Testis (tissue), 3 donors: ENCODE data around the gene PNPLA1. TPM values are rescaled to one million over a fixed set of nuclear protein-coding genes. Genes with fewer than 3 reads are reported as not detected.
A peak's percentile ranks its signal among the peaks of the same experiment; 100 is the strongest.

Source experiments
- DNase-seq: peaks from one replicate; pipeline ENCODE4 v3.0.0-alpha.2; 2019
- H3K27ac ChIP-seq, 2 donors: fragments of 200-600 bp; sonication (generic); one replicate each; pipeline ENCODE4 v1.5.1; 2019
- H3K27me3 ChIP-seq: fragments of 200-600 bp; sonication (generic); one replicate; pipeline ENCODE4 v1.5.1; 2019
- H3K36me3 ChIP-seq: fragments of 200-600 bp; sonication (generic); one replicate; pipeline ENCODE4 v1.5.1; 2017; ENCODE audit warnings: low read depth; ENCODE audit errors: missing control alignments
- H3K4me1 ChIP-seq: fragments of 200-600 bp; sonication (generic); one replicate; pipeline ENCODE4 v1.5.1; 2019
- H3K4me3 ChIP-seq, 2 donors: fragments of 200-600 bp; sonication (generic); one replicate each; pipeline ENCODE4 v1.5.1; 2017 to 2019
- H3K9me3 ChIP-seq: fragments of 200-600 bp; sonication (generic); one replicate; pipeline ENCODE4 v1.5.1; 2017
- POLR2A ChIP-seq: fragments of 450-650 bp; IDR thresholded peaks from one replicate; pipeline ENCODE4 v1.6.1; 2017; ENCODE audit warnings: antibody characterized with exemption, mild to moderate bottlenecking, moderate library complexity
- WGBS, 2 donors: methylation state at CpG; one replicate each; pipeline ENCODE4 v1.1.5; 2018; 5-methylcytosine and 5-hydroxymethylcytosine counted together
- intact Hi-C: fragments of 100-400 bp; cut with DNase I; formaldehyde crosslinking; loops from one replicate; pipeline ENCODE4 v1.15.1; 2023; ENCODE audit warnings: low total_unique reads
- polyA plus RNA-seq: library from polyadenylated mRNA; stranded (reverse); fragments of 350-450 nt; fragmentation: Illumina TruSeq; extraction: RNeasy Lipid Tissue Mini Kit (QIAGEN cat#74804); gene quantifications from one replicate; pipeline ENCODE4 v1.2.3, GENCODE V29; 2014; ENCODE audit warnings: low read depth, low replicate concordance; ENCODE audit not compliant: insufficient read depth
- total RNA-seq, 2 donors: library from RNA; depleted of rRNA; stranded (reverse); fragments of >200 nt; gene quantifications; one replicate each; pipeline ENCODE4 v1.2.3, GENCODE V29; 2016
- TF ChIP-seq, protein P1 (sequence below), 3 experiments: fragments of 450-650 bp in 2 of 3; fragments of 200-600 bp in 1 of 3; sonication (generic) in 1 of 3; IDR thresholded peaks; one replicate each; pipeline ENCODE4 v1.5.1; 2016 to 2019; ENCODE audit warnings: antibody characterized with exemption in 3 of 3, mild to moderate bottlenecking in 2 of 3, moderate library complexity in 1 of 3

PNPLA1 gene
- total and polyA plus RNA-seq, 3 donors from 2014 or later, result 2.1 to 3.5 (median 2.4) TPM

DNA sequence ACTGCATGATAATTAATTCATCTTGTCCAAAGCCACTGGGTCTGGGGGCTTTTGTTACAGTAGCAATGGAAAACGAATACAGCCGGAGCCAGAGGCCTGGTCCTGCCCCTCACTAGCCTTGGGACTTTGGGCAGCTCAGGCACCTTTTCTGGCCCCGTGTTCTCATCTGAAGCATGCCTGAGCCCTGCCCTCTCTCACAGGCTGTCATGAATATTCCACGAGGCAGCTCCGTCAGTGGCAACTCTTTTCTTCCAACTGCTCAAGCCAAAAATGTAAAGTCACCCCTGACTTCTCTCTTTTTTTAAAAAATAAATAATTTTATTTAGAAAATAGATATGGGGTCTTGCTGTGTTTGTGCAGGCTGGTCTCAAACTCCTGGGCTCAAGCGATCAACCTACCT is 61.5 kb downstream of the PNPLA1 start:
- WGBS, 2 donors, result 86 to 87% methylated on average over 6 of the region's 6 CpGs
- DNase-seq, result no peak
- TF ChIP-seq, protein P1, sequence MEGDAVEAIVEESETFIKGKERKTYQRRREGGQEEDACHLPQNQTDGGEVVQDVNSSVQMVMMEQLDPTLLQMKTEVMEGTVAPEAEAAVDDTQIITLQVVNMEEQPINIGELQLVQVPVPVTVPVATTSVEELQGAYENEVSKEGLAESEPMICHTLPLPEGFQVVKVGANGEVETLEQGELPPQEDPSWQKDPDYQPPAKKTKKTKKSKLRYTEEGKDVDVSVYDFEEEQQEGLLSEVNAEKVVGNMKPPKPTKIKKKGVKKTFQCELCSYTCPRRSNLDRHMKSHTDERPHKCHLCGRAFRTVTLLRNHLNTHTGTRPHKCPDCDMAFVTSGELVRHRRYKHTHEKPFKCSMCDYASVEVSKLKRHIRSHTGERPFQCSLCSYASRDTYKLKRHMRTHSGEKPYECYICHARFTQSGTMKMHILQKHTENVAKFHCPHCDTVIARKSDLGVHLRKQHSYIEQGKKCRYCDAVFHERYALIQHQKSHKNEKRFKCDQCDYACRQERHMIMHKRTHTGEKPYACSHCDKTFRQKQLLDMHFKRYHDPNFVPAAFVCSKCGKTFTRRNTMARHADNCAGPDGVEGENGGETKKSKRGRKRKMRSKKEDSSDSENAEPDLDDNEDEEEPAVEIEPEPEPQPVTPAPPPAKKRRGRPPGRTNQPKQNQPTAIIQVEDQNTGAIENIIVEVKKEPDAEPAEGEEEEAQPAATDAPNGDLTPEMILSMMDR (IDR thresholded peaks at IDR 0.05), result no peak
- no peak for TF ChIP-seq POLR2A
- Histone ChIP-seq H3K4me3 (no peak overlapping the region), H3K4me1 (peaks cover 51% of the 10 kb centered on the region), H3K27ac (no peak overlapping the region), H3K9me3 (no peaks in the 10 kb centered on the region), H3K27me3 (no peaks in the 10 kb centered on the region), H3K36me3 (no peaks in the 10 kb centered on the region)
- intact Hi-C loops, result no loop called here

DNA sequence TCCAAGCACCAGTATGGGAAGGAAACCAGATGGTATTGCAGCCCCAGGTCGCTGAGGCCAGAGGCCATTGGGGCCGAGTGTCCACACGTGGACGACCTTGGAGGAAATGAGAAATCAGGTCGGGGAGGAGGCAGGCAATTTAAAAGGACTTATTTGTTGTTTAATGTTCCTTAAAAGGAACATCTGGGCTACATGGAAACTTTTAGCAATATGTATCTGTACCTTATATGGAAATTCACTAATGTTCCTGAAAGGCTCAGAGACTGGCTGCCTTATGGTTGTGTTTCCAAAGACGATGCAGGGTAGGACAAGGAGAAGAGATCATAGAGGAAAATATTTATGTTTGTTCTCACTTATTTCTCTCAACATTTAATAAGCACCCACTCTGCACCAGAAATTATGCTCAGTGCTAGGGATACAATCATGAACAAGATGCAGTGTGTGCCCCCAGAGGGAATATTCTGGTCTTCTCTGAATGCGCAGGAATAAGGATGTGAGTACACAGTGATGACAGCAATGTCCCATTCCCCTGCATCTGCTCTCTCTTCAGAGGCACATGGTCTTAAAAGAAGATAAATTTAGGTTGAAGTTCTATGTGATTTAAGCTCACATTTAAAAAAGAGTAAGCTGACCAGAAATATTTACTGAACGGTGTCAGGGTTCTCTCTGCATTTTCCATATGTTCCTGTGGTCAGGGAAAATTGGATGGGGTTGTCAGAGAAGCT is 63.5 kb downstream of the PNPLA1 start:
- intact Hi-C loops, result no loop called here
- TF ChIP-seq POLR2A, result no peak
- TF ChIP-seq, protein P1 (IDR thresholded peaks at IDR 0.05), result no peak
- Histone ChIP-seq H3K9me3 (no peaks in the 10 kb centered on the region), H3K4me1 (peaks cover 31% of the 10 kb centered on the region), H3K27ac (peak overlapping the region; percentile 9 to 89), H3K4me3 (no peak overlapping the region), H3K36me3 (no peaks in the 10 kb centered on the region), H3K27me3 (no peaks in the 10 kb centered on the region)
- DNase-seq, result no peak
- 39 to 48% methylated on average over 8 of the region's 8 CpGs for WGBS, 2 donors

DNA sequence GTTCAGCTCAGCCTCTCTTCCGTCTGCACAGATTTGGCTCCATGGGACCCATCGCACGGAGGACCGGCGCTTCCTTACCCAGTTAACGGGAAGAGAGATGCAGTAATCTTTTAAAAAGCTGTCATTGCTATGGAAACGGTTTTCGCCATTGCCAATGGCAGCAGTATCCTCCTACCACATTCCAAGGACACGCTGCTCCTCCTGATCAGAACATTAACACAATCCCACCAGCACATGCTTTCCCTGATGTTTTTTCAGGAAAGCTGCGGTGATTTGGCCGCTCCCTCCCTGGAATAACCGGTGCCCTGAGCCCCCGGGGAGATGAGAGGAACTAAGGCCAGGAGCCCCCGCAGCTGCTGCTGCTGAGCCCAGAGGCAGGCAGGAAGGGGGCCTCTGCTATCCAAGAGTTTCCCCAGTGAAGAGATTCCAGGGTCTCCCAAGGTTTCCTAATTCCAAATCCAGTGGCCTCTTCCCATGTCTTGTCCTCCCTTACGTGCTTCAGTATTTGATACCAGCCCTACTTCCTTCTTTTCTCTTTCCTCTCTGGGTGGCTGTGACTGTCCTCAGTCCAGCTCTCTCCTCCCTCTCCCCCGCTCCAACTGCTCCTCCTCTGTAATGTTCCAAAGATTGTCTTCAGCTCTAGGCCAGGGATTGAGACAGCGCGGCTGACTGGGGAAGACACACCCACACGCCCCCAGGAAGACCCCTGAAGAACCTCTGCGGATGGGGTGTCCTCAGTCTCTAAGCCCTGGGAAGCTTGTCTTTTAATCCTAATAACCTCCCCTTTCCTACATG is 64.3 kb downstream of the PNPLA1 start:
- peak; percentile 71 for DNase-seq
- 26 to 37% methylated on average over 17 to 20 of the region's 20 CpGs for WGBS, 2 donors
- intact Hi-C loops, result no loop called here
- Histone ChIP-seq H3K36me3 (no peaks in the 10 kb centered on the region), H3K4me1 (peaks cover 24% of the 10 kb centered on the region), H3K4me3 (no peak overlapping the region), H3K27ac (peak overlapping the region; percentile 83 to 89), H3K27me3 (no peaks in the 10 kb centered on the region), H3K9me3 (no peaks in the 10 kb centered on the region)
- TF ChIP-seq, protein P1 (IDR thresholded peaks at IDR 0.05), result no peak
- no peak for TF ChIP-seq POLR2A

DNA sequence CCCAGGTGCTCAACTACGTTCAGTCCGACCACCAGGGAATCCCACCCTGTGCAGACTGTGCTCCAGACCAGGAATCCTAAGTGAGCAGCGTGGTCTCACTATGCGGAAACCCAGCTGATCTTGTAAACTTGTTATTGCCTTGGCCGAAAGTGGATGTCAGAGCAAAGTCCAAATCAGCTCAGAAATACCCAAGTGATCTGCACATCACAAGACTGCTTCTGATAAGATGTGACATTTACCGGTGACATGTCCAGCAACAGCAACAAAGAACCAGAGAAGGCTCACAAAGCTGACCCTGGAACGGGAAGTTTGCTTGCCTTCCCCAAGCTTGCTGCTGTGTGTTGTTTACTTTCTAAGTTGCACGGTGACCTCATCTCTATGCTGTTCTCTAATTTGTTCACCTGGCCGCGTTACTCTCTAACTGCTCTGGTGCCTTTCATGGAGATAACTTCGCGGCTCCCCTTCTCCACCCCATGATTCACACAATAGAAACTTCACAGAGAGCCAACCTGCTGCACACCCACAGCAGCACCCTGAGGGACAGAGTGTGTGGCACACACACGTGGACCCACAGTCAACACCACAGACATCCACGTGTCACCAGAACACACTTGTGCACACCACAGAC is 65.1 kb downstream of the PNPLA1 start:
- no peaks in the 10 kb centered on the region for H3K27me3 ChIP-seq

More for the DNA sequence above, 65.1 kb downstream of the PNPLA1 start:
- Histone ChIP-seq H3K9me3 (no peaks in the 10 kb centered on the region), H3K4me3 (no peak overlapping the region), H3K36me3 (no peaks in the 10 kb centered on the region), H3K27ac (peak overlapping the region; percentile 83 to 89), H3K4me1 (peaks cover 24% of the 10 kb centered on the region)
- no peak for DNase-seq
- WGBS, 2 donors, result 36 to 45% methylated on average over 9 to 14 of the region's 14 CpGs
- TF ChIP-seq, protein P1 (IDR thresholded peaks at IDR 0.05), result no peak
- no peak for TF ChIP-seq POLR2A
- intact Hi-C loops, result no loop called here
